ENCODE data around the gene TWF2. TPM values are rescaled to one million over a fixed set of nuclear protein-coding genes. Genes with fewer than 3 reads are reported as not detected.

Gene TWF2
- total and polyA plus RNA-seq, 2 of the 4 experiments (the other 2 are of a cell fraction), result 111 to 145 TPM

GRCh38 chr3:52288674-52289073 is 49.7 kb upstream of the TWF2 start:
- Histone ChIP-seq H3K36me3 (ENCODE audit: control insufficient read depth, insufficient read depth, low read length) (peaks cover 14% of the 10 kb centered on the region; the same call in 1 of the 2 replicates), H3K56ac (ENCODE audit: extremely low read depth, insufficient read depth, low read length) (no peak overlapping the region), H3K18ac (ENCODE audit: low read depth, low read length) (no peak overlapping the region), H4K91ac (ENCODE audit: insufficient read depth, low read depth, low read length) (peak overlapping the region; percentile 48), H2BK120ac (ENCODE audit: low read depth, low read length) (no peak overlapping the region), H3K4ac (ENCODE audit: low read depth, low read length) (peak overlapping the region; percentile 100), H3K9me1 (ENCODE audit: insufficient read depth, low read length) (peaks cover 18% of the 10 kb centered on the region), H3K79me1 (ENCODE audit: low read depth in 1 of 2, low read length in 2 of 2) (peaks cover 19 to 33% of the 10 kb centered on the region in 2 experiments), H3K4me3 (ENCODE audit: insufficient read depth, low read depth, low read length) (peak overlapping the region; percentile 96; the same call in 1 of the 2 replicates), H2BK20ac (ENCODE audit: low read depth, low read length) (no peak overlapping the region), H2BK5ac (ENCODE audit: low read depth, low read length, poor library complexity, severe bottlenecking) (peak overlapping the region; percentile 100), H4K5ac (ENCODE audit: low read depth, low read length) (peak overlapping the region; percentile 92), H2AK5ac (ENCODE audit: low read depth, low read length) (peak overlapping the region; percentile 57), H2BK15ac (ENCODE audit: low read depth, low read length) (no peak overlapping the region), H3K9ac (ENCODE audit: low read depth, low read length) (peak overlapping the region; percentile 100; the same call in 1 of the 2 replicates), H3K9me3 (ENCODE audit: control insufficient read depth, insufficient read depth, low read length) (no peaks in the 10 kb centered on the region), H2AK9ac (replicated peaks; ENCODE audit: low read depth, low read length, poor library complexity) (peak overlapping the region; percentile 60), H3K14ac (replicated peaks; ENCODE audit: low read depth, low read length) (peak overlapping the region; percentile 48), H3K27ac (ENCODE audit: insufficient read depth, low read length) (peak overlapping the region; percentile 100; the same call in 1 of the 2 replicates), H3K4me1 (ENCODE audit: control insufficient read depth, insufficient read depth, low read length) (peaks cover 6% of the 10 kb centered on the region), H4K20me1 (ENCODE audit: insufficient read depth, low read length) (no peaks in the 10 kb centered on the region), H3K23ac (ENCODE audit: low read depth, low read length) (peak overlapping the region; percentile 26; the same call in 1 of the 2 replicates), H3K4me2 (ENCODE audit: low read depth, low read length) (peak overlapping the region; percentile 55), H4K8ac (ENCODE audit: low read depth in 2 of 2, low read length in 2 of 2) (peak overlapping the region; percentile 88 to 95), H3K27me3 (ENCODE audit: control insufficient read depth, insufficient read depth, low read length) (no peaks in the 10 kb centered on the region), H2AFZ (replicated peaks; ENCODE audit: low read length, poor library complexity) (peak overlapping the region; percentile 52)
- DNase-seq, result no peak
- no TSS peak for BruUV-seq (replicated peaks)
- WGBS, 2 experiments (ENCODE audit: extremely low coverage in 2 of 2, insufficient read length in 1 of 2), result no CpG with 5 or more reads among the region's 6 CpGs
- no peak for ATAC-seq (ENCODE audit: low read depth)
- in situ Hi-C loops (cut with MboI; ENCODE audit: low sequenced_read_pairs) (no loop called here), dilution Hi-C loops (cut with HindIII; ENCODE audit: low sequenced_read_pairs, unreplicated experiment) (no loop called here), intact Hi-C loops (cut with micrococcal nuclease) (no loop called here)
- TF ChIP-seq FOS (IDR thresholded peaks at IDR 0.05; ENCODE audit: low read depth, low read length) (no peak), CTCF (conservative IDR thresholded peaks at IDR 0.05; ENCODE audit: low read depth, low read length) (no peak), MAFK (IDR thresholded peaks at IDR 0.05; ENCODE audit: low read depth, low read length) (no peak), MAZ (IDR thresholded peaks at IDR 0.05; ENCODE audit: borderline replicate concordance, low read depth, low read length) (no peak), SMC3 (IDR thresholded peaks at IDR 0.05; ENCODE audit: low read depth, low read length) (no peak), POLR2A (IDR thresholded peaks at IDR 0.05; ENCODE audit: low read depth, low read length) (no peak), RCOR1 (IDR thresholded peaks at IDR 0.05; ENCODE audit: insufficient replicate concordance, low read length) (no peak), RFX5 (IDR thresholded peaks at IDR 0.05; ENCODE audit: low read depth, low read length) (no peak), RAD21 (IDR thresholded peaks at IDR 0.05; ENCODE audit: low read length) (no peak), BHLHE40 (IDR thresholded peaks at IDR 0.05; ENCODE audit: low read depth, low read length) (no peak), CEBPB (IDR thresholded peaks at IDR 0.05; ENCODE audit: low read depth, low read length) (no peak), CHD1 (IDR thresholded peaks at IDR 0.05; ENCODE audit: low read depth, low read length) (no peak), MXI1 (IDR thresholded peaks at IDR 0.05; ENCODE audit: borderline replicate concordance, low read depth, low read length) (no peak), NFE2L2 (IDR thresholded peaks at IDR 0.05; ENCODE audit: low read depth, low read length) (no peak)
- TF ChIP-seq, protein P1, sequence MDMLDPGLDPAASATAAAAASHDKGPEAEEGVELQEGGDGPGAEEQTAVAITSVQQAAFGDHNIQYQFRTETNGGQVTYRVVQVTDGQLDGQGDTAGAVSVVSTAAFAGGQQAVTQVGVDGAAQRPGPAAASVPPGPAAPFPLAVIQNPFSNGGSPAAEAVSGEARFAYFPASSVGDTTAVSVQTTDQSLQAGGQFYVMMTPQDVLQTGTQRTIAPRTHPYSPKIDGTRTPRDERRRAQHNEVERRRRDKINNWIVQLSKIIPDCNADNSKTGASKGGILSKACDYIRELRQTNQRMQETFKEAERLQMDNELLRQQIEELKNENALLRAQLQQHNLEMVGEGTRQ (IDR thresholded peaks at IDR 0.05; ENCODE audit: low read depth, low read length), result no peak
- TF ChIP-seq, protein P2, sequence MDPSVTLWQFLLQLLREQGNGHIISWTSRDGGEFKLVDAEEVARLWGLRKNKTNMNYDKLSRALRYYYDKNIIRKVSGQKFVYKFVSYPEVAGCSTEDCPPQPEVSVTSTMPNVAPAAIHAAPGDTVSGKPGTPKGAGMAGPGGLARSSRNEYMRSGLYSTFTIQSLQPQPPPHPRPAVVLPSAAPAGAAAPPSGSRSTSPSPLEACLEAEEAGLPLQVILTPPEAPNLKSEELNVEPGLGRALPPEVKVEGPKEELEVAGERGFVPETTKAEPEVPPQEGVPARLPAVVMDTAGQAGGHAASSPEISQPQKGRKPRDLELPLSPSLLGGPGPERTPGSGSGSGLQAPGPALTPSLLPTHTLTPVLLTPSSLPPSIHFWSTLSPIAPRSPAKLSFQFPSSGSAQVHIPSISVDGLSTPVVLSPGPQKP (IDR thresholded peaks at IDR 0.05; ENCODE audit: borderline replicate concordance, low read depth, low read length), result no peak
- ChIA-PET POLR2A (ENCODE audit: unreplicated experiment) (no interaction called here), CTCF (interaction anchor here (1.0 kb wide), 1 partner anchor 51 kb away, joined by 6 read pairs; no protein-coding TSS in a partner anchor)
